Endometrial microvascular endothelial cells (primary cell): ENCODE data around the gene CRELD2. TPM values are rescaled to one million over a fixed set of nuclear protein-coding genes. Genes with fewer than 3 reads are reported as not detected.
"Not testable (repeated sequence)": the region's sequence is repeated elsewhere in the genome, so short reads cannot be mapped to it uniquely, and the experiment has no call there.

Experiments
- in situ Hi-C: cut with HindIII; loops from 2 replicates; pipeline ENCODE4 v1.10.0; 2017; ENCODE audit warnings: low sequenced_read_pairs, low pct_unique_long_range_greater_than_20kb; ENCODE audit errors: inconsistent ontology term
- total RNA-seq: library from RNA; depleted of rRNA; stranded (reverse); fragments of >200 nt; gene quantifications from one replicate; pipeline ENCODE4 v1.2.3, GENCODE V29; 2015; ENCODE audit errors: inconsistent ontology term

CRELD2 gene
- total RNA-seq, 1 donor from 2014 or later = 55.8 TPM

DNA sequence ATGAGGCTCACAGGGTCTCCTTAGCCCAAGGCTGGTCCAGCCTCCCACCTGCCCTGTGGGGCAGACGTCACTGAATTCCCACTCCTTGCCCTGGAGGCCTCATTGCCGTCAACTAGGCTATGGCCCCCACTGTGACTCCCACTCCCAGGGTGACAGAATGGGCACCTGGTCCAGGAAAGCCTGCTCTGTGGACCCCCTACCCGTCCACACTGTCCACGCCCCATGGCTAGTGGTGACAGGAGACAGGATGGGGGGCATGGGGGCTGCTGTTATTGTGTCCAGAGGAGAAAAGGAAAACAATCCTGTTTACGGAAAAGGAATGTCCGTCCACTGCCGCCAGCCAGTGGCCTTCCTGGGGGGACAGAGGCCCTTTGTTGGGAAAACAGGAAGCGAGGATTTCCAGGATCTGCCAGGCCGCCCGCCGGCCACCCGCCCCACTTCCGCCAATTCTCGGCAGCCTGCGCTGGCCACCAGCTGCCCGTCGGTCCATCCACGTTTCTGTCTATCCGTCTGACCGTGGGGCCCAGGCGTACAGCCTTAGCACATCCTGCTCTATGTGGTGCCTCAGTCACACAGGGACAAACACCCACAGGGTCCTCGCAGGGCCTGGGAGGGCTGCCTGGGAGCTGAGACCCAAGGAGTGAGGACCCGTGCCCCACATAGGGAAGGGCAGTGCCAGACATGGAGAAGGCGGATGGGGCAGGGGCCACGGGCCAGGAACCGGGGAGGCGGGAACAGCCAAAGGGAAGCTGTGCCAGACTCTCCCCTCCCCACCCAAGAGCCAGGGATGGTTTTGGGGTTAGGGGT lies 19.5 kb downstream of the CRELD2 start:
- in situ Hi-C loops = no loop called here

GRCh38 chr22:49938565-49939136 lies 20.2 kb downstream of the CRELD2 start:
- in situ Hi-C loops = no loop called here

- in situ Hi-C loops = no loop called here
These were observed 23.3 kb downstream of the CRELD2 start for GRCh38 chr22:49941507-49942316.

DNA sequence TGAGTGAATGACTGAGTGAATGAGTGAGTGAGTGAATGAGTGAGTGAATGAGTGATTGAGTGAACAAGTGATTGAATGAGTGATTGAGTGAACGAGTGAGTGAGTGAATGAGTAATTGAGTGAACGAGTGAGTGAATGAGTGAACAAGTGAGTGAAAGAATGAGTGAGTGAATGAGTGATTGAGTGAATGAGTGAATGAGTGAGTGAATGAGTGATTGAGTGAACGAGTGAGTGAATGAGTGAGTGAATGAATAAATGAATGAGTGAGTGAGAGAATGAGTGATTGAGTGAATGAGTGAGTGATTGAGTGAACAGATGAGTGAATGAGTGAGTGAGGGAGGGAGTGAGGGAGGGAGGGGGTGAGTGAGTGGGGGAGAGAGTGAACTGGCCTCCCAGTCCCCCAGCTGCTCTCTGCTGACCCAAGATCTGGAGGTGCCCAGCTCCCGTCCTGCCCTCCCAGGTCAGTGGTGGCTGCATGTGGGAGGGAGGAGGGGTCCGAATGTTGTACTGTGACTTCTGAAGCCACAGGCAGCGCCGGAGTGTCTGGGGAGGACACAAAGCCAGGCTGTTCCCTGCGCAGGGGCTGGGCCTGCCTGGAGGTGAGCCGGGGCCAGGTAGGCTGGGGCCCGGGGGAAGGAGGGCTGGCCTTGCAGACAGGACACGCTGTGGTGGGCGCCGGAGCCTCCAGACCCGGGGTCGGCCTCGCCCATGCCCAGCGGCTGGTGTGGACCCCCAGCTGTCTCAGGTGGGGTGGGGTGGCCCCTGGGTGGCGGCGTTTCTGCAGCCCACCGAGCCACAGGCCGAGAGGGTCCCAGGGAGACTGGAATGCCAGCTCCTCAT lies 24.4 kb downstream of the CRELD2 start:
- in situ Hi-C loops = no loop called here

DNA sequence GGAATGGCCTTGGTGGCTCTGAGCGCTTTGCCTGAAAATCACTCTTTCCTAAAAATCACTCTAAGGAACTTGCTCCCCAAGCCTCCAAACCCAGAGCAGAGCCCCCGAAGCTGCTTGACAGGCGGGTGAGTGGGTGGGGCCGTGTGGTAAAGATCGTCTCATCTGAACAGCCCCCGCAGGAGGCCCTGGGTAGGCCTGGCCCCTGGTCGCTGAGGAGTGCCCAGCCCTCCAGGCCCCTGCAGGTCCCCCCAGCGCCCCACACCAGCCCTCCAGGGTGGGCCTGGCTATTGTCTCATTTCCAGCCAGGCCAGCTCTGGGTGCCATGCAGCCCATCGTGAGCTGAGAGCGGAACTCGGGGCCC lies 25.0 kb downstream of the CRELD2 start:
- in situ Hi-C loops = no loop called here

DNA sequence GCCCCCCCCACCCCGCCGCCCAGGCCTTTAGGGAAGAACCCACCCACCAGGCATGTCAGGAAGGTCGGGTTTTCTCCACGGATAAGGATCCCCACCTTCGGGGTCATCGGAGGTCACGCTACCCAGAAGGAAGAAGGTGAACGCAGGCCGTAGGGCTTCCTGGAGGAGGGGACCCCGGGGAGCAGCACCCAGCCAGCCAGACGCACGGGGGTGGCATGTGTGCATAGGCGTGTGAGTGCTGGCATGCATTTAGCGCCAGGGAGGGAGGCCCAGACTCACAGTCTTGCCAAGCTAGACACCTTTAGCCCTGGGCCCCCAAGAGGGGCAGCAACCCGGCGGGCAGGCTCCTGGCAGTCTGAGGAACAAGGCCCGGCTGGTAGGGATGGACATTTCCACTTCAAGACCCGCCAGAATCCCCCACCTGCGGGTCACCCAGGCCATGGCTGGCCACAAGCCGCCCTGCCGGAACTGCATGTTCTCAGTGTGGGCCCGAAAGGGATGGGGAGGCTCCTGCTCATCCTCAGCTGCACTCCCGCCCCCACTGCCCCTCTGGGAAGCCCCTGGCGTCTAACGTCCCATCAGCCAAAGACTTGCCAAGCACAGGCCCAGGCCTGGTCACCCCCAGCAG lies 25.5 kb downstream of the CRELD2 start:
- in situ Hi-C loops = no loop called here

DNA sequence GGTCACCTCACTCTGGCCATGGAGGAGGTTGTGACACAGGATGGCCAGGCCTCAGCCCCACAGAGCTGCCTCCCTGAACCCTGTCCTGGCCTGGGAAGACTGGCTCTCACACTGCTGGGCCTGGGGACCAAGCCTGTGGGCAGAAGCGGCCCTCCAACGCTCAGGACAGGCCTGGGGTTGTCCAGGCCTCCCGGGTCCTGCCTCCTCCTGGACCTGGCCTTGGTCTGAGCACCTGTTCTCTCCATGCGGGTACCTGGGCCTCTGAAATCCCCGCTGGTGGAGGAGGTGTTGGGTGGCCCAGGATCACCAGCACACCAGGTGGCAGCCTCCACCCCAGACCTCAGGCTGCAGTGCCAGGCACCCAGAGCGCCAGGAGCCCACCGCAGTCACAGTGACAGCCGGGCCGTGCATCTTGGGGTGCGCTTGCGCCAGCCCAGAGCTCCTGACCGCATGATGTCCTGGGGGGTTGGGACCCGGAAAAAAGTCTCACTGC lies 26.0 kb downstream of the CRELD2 start:
- in situ Hi-C loops = no loop called here

GRCh38 chr22:49945042-49945794 lies 26.8 kb downstream of the CRELD2 start:
- in situ Hi-C loops = not testable (repeated sequence)

GRCh38 chr22:49946612-49947295 lies 28.3 kb downstream of the CRELD2 start:
- in situ Hi-C loops = no loop called here

DNA sequence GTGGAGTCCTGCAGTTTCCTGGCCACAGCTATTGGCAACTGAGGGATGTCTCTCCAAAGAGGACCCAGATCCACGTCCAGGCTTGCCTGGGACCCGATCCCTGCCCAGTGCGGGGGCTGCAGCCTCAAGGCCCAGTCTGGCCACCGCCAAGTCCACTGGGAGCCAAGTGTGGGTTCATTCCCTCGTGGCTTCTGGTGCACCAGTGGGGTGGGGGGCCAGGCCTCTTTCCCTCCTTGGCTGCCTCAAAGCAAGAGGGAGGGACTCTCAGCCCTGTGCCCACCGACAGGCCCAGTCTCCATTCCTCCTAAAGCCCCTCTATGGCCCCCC lies 28.8 kb downstream of the CRELD2 start:
- in situ Hi-C loops = no loop called here

DNA sequence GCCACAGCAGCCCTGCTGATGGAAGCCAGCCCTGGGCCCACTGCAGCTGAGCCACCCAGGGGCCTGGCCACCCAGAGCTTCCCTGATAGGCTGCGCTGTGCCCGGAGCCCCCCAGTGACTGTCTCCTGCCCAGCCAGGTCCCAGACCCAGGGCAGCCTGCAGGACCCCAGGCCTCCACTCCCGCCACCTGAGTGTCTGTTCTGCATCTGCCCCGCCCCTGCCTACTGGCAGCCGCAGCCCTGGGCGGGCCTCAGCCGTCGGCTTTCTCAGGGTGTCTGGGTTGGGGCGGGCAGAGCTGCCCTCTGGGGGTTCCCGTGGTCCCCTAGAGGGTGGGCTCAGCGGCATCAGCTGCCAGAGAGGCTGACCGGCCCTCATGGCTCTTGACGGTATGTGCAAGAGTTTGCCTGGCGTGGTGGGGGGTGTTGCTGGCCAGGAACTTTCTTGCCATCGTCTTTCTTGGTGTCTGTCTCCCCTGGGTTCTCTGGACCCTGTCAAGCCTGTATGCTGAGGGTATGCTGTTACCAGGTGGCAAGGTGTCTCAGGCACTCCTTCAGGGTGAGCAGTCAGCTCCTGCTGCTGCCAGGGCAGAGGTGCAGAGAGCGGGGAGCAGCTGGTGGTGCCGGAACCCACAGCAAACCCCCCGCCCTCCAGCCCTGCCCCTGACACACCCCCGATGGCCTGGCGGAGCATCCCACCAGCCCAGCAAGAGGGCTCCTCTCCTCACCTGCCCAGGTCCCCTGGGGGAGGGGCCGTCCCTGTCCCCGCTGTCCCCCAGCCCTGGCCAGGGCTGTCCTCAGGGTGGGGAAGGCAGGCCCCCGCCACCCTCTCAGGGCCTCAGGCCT lies 29.9 kb downstream of the CRELD2 start:
- in situ Hi-C loops = no loop called here

- in situ Hi-C loops = no loop called here
These were observed 30.8 kb downstream of the CRELD2 start for GRCh38 chr22:49948958-49949913.

GRCh38 chr22:49949914-49950292 lies 31.5 kb downstream of the CRELD2 start:
- in situ Hi-C loops = no loop called here

GRCh38 chr22:49950396-49950994 lies 32.1 kb downstream of the CRELD2 start:
- in situ Hi-C loops = no loop called here

DNA sequence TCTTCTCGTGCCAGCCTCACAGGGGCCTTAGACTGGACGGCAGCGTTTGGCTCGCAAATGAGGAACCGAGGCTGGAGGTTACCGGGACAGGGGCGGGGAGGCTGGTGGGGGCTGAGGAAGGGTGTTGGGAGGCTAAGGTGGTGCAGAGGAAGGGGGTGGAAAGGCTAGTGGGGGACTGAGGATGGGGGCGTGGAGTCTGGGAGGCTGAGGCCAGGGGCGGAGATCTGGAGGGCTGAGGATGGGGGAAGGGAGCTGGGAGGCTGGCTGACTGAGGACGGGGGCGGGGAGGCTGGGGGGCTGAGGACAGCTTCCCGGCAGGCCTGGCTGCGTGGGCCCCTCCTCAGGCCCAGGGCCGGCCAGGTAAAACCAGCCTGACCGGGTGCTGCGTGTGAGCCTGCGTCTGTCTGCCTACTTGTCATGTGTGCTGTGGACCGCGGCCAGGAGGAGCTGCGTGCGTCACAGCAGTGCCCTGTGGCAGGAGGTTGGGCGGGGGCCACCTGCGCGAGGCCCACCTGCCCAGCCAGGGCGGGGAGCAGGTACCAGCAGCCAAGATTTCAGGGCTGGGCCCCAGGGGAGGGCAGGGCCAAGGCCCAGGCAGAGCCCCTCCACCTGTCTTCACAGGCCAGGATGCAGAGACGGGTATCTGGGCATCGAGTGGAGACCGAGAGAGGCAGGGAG lies 32.7 kb downstream of the CRELD2 start:
- in situ Hi-C loops = no loop called here
